GM19467 (cell line): ENCODE data around the gene CDHR2.
A peak's percentile ranks its signal among the peaks of the same experiment; 100 is the strongest.
"Not testable (repeated sequence)": the region's sequence is repeated elsewhere in the genome, so short reads cannot be mapped to it uniquely, and the experiment has no call there.

Experiments used
- ATAC-seq: cut with Tn5 transposase; IDR thresholded peaks from one replicate; pipeline ENCODE4 v1.9.1; 2021; ENCODE audit warnings: mild to moderate bottlenecking, moderate library complexity; ENCODE audit not compliant: unreplicated experiment

Gene CDHR2

GRCh38 chr5:176568657-176569056 is 19.5 kb downstream of the CDHR2 start:
- ATAC-seq = no peak

GRCh38 chr5:176570044-176570443 is 20.9 kb downstream of the CDHR2 start:
- no peak for ATAC-seq

DNA sequence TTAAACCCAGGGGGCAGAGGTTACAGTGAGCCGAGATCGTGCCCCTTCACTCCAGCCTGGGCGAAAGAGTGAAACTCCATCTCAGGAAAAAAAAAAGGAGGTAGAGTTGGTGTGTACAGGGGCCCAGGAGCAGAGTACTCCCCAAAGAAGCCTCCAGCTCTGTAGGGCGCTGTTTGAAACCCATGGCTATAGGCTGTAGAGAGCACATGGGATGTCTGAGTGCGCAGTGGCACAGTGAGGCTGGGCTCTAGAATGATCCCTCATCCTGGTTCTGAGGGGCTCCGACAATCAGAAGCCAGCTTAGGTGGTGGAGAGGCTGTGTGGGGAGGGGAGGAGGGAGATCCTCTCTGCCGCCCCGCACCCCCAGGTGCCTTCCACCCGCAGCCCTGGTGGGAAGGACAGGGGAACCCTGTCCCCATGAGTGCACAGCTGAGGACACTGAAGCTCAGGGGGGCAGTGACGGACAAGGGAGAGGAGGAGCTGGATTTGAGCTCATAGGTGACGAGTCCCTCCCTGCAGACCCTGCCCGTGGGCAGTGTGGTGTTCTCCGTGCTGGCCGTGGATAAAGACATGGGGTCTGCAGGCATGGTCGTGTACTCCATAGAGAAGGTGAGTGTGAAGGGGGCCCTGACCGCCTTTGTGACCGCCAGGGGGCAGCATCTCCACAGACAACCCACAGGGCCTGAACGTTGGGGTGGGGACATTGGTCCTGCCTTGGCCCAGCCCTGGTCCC is 24.6 kb downstream of the CDHR2 start:
- ATAC-seq = peak; percentile 82

- no peak for ATAC-seq
Observed at GRCh38 chr5:176574297-176574591, 25.1 kb downstream of the CDHR2 start.

- no peak for ATAC-seq
Observed at GRCh38 chr5:176575066-176575465, 25.9 kb downstream of the CDHR2 start.

- ATAC-seq = no peak
Observed at GRCh38 chr5:176575488-176576422, 26.6 kb downstream of the CDHR2 start.

DNA sequence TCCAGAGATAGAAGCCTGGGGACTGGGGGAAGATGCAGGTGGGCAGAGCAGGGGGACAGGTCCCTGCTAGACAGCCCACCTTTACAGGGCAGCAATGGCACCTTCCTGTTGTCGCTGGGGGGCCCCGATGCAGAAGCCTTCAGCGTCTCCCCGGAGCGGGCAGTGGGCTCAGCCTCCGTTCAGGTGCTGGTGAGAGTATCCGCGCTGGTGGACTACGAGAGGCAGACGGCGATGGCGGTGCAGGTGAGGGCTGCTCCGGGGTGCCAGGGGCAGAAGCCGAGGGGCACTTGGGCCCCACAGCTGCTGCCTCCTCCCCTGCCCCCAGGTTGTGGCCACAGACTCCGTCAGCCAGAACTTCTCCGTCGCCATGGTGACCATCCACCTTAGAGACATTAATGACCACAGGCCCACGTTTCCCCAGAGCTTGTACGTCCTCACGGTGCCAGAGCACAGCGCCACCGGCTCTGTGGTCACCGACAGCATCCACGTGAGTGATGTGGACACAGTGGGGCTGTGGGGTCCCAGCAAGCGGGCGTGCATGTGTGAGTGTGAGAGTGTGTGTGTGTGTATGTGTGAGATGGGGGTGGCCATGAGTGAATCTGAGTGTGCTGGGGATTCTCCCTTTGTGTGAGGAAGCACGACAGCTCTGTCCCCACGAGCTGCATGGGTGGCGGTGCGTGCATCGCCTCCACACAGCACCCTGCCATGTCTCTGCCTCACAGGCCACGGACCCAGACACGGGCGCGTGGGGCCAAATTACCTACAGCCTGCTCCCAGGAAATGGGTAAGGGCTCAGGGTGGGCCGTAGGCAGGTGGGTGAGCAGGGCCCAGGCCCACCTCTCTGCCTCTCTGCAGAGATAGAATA is 28.4 kb downstream of the CDHR2 start:
- no peak for ATAC-seq

GRCh38 chr5:176578391-176578808 is 29.3 kb downstream of the CDHR2 start:
- ATAC-seq = no peak

- ATAC-seq = no peak
Observed at GRCh38 chr5:176579323-176579722, 30.2 kb downstream of the CDHR2 start.

DNA sequence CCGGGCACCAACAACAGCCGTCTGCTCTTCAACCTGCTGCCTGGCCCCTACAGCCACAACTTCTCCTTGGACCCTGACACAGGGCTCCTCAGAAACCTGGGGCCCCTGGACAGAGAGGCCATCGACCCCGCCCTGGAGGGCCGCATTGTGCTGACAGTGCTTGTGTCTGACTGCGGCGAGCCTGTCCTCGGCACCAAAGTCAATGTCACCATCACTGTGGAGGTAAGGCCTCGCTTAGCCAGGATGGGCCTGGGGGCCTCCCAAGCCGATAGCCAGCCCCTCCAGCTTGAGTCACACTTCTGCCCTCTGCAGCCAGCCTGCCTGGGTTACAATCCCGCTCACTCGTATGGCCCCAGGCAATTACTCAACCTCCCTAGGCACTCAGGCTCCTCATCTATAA is 32.2 kb downstream of the CDHR2 start:
- ATAC-seq = no peak

DNA sequence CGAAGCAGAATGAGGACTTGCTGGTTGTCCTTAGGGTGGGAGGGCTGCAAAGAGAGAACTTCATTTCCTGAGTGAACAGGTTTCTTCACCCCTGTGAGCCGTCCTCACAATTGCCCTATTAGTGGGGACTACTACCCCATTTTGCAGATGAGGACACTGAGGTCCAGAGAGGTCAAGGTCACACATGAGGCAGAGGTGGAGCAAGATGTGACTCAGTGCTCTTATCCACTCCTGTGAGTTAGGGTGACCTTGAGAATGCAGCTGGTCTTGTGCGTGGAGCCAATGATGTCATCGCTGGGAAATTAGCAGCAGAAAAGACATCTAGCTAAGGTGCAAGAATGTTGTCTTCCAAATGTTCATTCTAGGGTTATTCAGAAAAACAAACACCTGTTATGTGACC is 33.9 kb downstream of the CDHR2 start:
- no peak for ATAC-seq

DNA sequence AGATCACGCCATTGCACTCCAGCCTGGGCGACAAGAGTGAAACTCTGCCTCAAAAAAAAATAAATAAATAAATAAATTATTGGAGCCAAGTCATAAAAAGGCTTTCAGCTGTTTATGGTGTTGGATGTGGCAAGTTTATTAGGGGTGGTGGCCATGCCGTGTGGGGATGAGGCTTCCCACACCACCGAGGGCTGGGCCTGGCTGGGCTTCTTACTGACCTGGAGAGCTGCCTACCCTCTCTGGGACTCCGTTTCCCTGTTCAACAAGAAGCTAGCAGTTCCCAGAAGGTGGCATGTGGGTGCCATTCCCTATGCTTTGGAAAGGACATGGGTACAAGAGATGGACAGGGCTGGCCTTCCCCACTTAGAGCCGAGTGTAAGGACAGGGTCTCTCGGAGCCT is 38.3 kb downstream of the CDHR2 start:
- no peak for ATAC-seq

DNA sequence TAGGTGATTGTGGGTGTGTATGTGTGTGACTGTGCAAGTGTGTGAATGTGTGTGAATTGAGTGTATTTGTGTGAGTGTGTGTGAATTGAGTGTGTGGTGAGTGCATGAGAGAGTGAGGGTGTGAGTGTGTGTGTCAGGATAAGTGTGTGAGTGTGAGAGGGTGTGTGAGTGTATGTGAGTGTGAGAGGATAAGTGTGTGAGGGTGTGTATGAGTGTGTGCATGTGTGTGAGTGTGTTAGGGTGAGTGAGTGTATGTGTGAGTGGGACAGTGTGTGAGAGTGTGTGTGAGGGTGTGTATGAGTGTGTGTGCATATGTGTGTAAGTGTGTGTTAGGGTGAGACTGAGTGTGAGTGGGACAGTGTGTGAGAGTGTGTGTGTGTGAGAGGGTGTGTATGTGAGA is 39.2 kb downstream of the CDHR2 start:
- ATAC-seq = no peak

DNA sequence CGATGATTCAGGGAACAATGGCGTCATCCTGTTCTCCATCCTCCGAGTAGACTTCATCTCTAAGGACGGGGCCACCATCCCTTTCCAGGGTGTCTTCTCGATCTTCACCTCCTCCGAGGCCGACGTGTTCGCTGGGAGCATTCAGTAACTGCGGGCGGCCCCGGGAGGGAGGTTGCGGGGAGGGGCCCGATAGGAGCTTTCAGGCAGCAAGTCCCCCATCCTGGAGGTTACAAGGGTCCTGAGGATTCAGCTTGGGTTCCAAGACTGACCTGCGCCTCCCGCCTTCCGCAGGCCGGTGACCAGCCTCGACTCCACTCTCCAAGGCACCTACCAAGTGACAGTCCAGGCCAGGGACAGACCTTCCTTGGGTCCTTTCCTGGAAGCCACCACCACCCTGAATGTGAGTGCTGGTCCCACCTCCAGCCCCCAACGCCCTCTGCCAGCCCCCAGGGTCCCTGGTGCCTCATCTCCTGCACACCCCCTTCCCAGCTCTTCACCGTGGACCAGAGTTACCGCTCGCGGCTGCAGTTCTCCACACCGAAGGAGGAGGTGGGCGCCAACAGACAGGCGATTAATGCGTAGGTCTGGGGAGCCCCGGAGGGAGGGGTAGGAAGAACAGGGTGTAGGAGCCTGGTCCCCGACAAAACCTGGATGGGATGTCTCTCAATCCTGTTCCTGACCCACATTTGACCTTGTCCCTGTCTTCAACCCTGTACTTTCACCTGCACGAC is 40.1 kb downstream of the CDHR2 start:
- ATAC-seq = no peak

DNA sequence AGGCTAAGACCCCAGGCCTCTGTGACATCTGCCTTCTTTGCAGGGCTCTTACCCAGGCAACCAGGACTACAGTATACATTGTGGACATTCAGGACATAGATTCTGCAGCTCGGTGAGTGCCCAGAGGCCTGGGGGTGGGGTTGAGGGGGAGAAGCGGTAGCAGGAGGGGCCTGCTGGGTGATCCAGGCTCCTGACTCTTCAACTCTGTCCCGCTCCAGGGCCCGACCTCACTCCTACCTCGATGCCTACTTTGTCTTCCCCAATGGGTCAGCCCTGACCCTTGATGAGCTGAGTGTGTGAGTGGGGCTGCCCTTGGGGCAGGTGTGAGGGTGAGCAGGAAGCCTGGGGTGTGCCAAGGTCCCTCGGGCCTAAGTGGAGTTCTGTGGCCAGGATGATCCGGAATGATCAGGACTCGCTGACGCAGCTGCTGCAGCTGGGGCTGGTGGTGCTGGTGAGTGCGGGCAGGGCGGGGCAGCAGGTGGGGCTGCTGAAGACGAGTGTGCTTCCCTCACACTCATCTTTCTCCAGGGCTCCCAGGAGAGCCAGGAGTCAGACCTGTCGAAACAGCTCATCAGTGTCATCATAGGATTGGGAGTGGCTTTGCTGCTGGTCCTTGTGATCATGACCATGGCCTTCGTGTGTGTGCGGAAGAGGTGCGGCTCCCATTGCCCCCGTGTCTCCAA is 41.0 kb downstream of the CDHR2 start:
- no peak for ATAC-seq

DNA sequence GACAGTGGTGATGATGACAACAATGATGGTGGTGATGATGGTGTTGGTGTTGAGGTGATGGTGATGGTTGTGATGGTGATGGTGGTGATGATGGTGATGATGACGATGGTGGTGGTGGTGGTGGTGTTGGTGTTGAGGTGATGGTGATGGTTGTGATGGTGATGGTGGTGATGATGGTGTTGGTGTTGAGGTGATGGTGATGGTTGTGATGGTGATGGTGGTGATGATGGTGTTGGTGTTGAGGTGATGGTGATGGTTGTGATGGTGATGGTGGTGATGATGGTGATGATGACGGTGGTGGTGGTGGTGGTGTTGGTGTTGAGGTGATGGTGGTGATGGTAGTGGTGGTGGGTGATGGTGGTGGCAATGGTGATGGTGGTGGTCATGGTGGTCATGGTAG is 42.5 kb downstream of the CDHR2 start:
- ATAC-seq = not testable (repeated sequence)

DNA sequence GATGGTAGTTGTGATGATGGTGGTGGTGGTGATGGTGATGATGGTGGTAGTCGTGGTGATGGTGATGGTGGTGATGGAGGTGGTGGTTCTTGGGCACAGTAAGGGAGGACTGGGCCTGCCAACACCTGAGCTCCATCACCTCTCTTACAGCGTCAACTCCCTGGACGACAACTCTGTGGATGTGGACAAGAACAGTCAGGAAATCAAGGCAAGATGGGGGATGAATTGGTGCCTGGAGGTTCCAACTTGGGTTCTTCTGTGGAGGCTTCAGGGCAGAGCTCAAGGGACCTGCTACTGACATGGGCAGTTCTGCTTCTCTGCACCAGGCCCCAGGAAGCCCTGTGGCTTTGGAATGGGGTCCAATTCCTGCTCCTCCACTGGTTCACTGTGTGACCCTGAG is 43.4 kb downstream of the CDHR2 start:
- no peak for ATAC-seq

GRCh38 chr5:176593273-176593869 is 44.2 kb downstream of the CDHR2 start:
- no peak for ATAC-seq

- ATAC-seq = no peak
Observed at GRCh38 chr5:176594554-176594953, 45.4 kb downstream of the CDHR2 start.
